Keratinocyte (primary cell): Measurements from ENCODE around the gene SETD2. TPM values are rescaled to one million over a fixed set of nuclear protein-coding genes. Genes with fewer than 3 reads are reported as not detected.

Experiments used
- DNase-seq: peaks from one replicate; pipeline ENCODE4 v3.0.0-alpha.2; 2011; ENCODE audit warnings: low read depth, missing footprints, low spot score
- FAIRE-seq: peaks from 2 replicates; lab custom pipeline; 2011; peaks lifted over from hg19 to GRCh38; lab: Jason Lieb, UNC
- H2AFZ ChIP-seq: 2 replicates; pipeline ENCODE4 v1.6.0; 2012; ENCODE audit warnings: low read length, control low read depth, inconsistent platforms; ENCODE audit not compliant: control insufficient read depth
- H3K27ac ChIP-seq: 2 replicates; pipeline ENCODE4 v1.5.1; 2011; ENCODE audit warnings: low read length; ENCODE audit not compliant: control insufficient read depth, insufficient read depth
- H3K27me3 ChIP-seq: 3 replicates; pipeline ENCODE4 v1.6.0; 2011; ENCODE audit warnings: low read length; ENCODE audit not compliant: control insufficient read depth, insufficient read depth; ENCODE audit errors: extremely low read depth
- H3K36me3 ChIP-seq, 2 experiments: 2 replicates in 1 of 2; 3 replicates in 1 of 2; pipeline ENCODE4 v1.5.1; 2011; ENCODE audit warnings: low read length in 2 of 2, mild to moderate bottlenecking in 1 of 2; ENCODE audit not compliant: control insufficient read depth in 2 of 2, insufficient read depth in 2 of 2; ENCODE audit errors: extremely low read depth in 1 of 2
- H3K4me1 ChIP-seq: 3 replicates; pipeline ENCODE4 v1.5.1; 2011; ENCODE audit warnings: low read length; ENCODE audit not compliant: control insufficient read depth, insufficient read depth; ENCODE audit errors: extremely low read depth
- H3K4me2 ChIP-seq: 3 replicates; pipeline ENCODE4 v1.6.0; 2011; ENCODE audit warnings: low read depth, low read length; ENCODE audit not compliant: control insufficient read depth, insufficient read depth; ENCODE audit errors: extremely low read depth
- H3K4me3 ChIP-seq, 3 experiments: fragments of 200-600 bp in 1 of 3; sonication (generic) in 1 of 3; 2 replicates in 2 of 3; 3 replicates in 1 of 3; pipeline ENCODE4 v1.5.1; 2011 to 2016; ENCODE audit warnings: low read length in 3 of 3, mild to moderate bottlenecking in 3 of 3, control low read depth in 2 of 3, inconsistent platforms in 1 of 3, low read depth in 1 of 3, mixed read lengths in 1 of 3, mixed run types in 1 of 3, moderate library complexity in 1 of 3; ENCODE audit not compliant: control insufficient read depth in 2 of 3, insufficient read depth in 2 of 3; ENCODE audit errors: extremely low read depth in 1 of 3
- H3K79me2 ChIP-seq: 2 replicates; pipeline ENCODE4 v1.6.0; 2012; ENCODE audit warnings: low read length; ENCODE audit not compliant: control insufficient read depth, insufficient read depth
- H3K9ac ChIP-seq: 3 replicates; pipeline ENCODE4 v1.6.0; 2011; ENCODE audit warnings: low read length; ENCODE audit not compliant: control insufficient read depth, insufficient read depth; ENCODE audit errors: extremely low read depth
- H3K9me1 ChIP-seq: 3 replicates; pipeline ENCODE4 v1.6.0; 2011; ENCODE audit warnings: low read length; ENCODE audit not compliant: control insufficient read depth, insufficient read depth; ENCODE audit errors: extremely low read depth
- H3K9me3 ChIP-seq: 2 replicates; pipeline ENCODE4 v1.5.1; 2012; ENCODE audit warnings: low read depth, low read length; ENCODE audit not compliant: control insufficient read depth
- H4K20me1 ChIP-seq: 3 replicates; pipeline ENCODE4 v1.6.0; 2011; ENCODE audit warnings: low read length; ENCODE audit not compliant: control insufficient read depth, insufficient read depth; ENCODE audit errors: extremely low read depth
- EZH2 ChIP-seq: IDR thresholded peaks from one replicate; pipeline ENCODE4 v1.6.1; 2012; ENCODE audit warnings: inconsistent platforms, mild to moderate bottlenecking, low read length, moderate library complexity
- dilution Hi-C: fragments of 300-500 bp; cut with MboI; formaldehyde crosslinking; loops from one replicate; pipeline ENCODE4 v1.7.0; 2020; ENCODE audit warnings: low sequenced_read_pairs; ENCODE audit not compliant: extremely low pct_ligation_motif_present
- polyA plus RNA-seq, 5 experiments: library from polyadenylated mRNA; depleted of rRNA in 3 of 5; stranded (reverse) in 3 of 5; stranded (forward) in 1 of 5; unstranded in 1 of 5; fragments of >200 nt; gene quantifications; 1 replicate in 1 of 5; 2 replicates in 3 of 5; 3 replicates in 1 of 5; pipeline versions ENCODE4 v1.2.1 to v1.2.3, GENCODE V29; 2011 to 2012; ENCODE audit warnings: missing spikeins in 2 of 5, low read depth in 1 of 5, low replicate concordance in 1 of 5
- TF ChIP-seq, protein P1 (sequence below), 3 experiments: IDR thresholded peaks in 1 of 3; conservative IDR thresholded peaks in 1 of 3; optimal IDR thresholded peaks in 1 of 3; 2 replicates in 2 of 3; 3 replicates in 1 of 3; pipeline versions ENCODE3 to v1.5.1; 2011; ENCODE audit warnings: low read length in 3 of 3, mild to moderate bottlenecking in 3 of 3, moderate library complexity in 2 of 3, control low read depth in 1 of 3, inconsistent platforms in 1 of 3; ENCODE audit not compliant: insufficient read depth in 2 of 3; ENCODE audit errors: extremely low read depth in 1 of 3

The SETD2 gene
- polyA plus RNA-seq, 1 donor (not counting 4 experiments of a cell fraction or from before 2014, with no cell fraction given) = 23.3 TPM

DNA sequence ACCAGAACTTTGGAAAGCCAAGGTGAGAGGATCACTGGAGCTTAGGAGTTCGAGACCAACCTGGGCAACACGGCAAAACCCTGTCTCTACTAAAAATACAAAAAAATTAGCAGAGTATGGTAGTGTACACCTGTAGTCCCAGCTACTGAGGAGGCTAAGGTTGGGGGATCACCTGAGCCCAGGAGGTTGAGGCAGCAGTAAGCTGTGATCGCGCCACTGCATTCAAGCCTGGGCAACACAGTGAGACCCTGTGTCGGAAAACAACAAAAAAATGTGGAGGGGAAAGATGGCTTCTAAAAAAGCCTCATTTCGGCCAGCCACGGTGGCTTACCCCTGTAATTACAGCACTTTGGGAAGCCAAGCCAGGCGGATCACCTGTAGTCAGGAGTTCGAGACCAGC, 54.5 kb downstream of the SETD2 start:
- no peaks in the 10 kb centered on the region for H3K9me3 ChIP-seq
- H4K20me1 ChIP-seq = no peaks in the 10 kb centered on the region
- no peak overlapping the region for H3K4me3 ChIP-seq
- no peaks in the 10 kb centered on the region for H3K27me3 ChIP-seq
- H2AFZ ChIP-seq = no peak overlapping the region
- no peaks in the 10 kb centered on the region for H3K9me1 ChIP-seq
- no peak overlapping the region for H3K27ac ChIP-seq
- peaks cover 7 to 11% of the 10 kb centered on the region in 2 experiments for H3K36me3 ChIP-seq
- FAIRE-seq (no peak), DNase-seq (no peak)
- no peak for TF ChIP-seq EZH2
- TF ChIP-seq, protein P1, sequence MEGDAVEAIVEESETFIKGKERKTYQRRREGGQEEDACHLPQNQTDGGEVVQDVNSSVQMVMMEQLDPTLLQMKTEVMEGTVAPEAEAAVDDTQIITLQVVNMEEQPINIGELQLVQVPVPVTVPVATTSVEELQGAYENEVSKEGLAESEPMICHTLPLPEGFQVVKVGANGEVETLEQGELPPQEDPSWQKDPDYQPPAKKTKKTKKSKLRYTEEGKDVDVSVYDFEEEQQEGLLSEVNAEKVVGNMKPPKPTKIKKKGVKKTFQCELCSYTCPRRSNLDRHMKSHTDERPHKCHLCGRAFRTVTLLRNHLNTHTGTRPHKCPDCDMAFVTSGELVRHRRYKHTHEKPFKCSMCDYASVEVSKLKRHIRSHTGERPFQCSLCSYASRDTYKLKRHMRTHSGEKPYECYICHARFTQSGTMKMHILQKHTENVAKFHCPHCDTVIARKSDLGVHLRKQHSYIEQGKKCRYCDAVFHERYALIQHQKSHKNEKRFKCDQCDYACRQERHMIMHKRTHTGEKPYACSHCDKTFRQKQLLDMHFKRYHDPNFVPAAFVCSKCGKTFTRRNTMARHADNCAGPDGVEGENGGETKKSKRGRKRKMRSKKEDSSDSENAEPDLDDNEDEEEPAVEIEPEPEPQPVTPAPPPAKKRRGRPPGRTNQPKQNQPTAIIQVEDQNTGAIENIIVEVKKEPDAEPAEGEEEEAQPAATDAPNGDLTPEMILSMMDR (optimal IDR thresholded peaks at IDR 0.05 in 1 of 3, IDR thresholded peaks at IDR 0.05 in 1 of 3, conservative IDR thresholded peaks at IDR 0.05 in 1 of 3; ENCODE audit: extremely low read depth in 1 of 3, insufficient read depth in 2 of 3, low read length in 3 of 3) = no peak
- H3K9ac ChIP-seq = no peak overlapping the region
- dilution Hi-C loops = no loop called here
- H3K4me2 ChIP-seq = no peak overlapping the region
- H3K4me1 ChIP-seq = peaks cover 13% of the 10 kb centered on the region
- peaks cover 31% of the 10 kb centered on the region for H3K79me2 ChIP-seq

DNA sequence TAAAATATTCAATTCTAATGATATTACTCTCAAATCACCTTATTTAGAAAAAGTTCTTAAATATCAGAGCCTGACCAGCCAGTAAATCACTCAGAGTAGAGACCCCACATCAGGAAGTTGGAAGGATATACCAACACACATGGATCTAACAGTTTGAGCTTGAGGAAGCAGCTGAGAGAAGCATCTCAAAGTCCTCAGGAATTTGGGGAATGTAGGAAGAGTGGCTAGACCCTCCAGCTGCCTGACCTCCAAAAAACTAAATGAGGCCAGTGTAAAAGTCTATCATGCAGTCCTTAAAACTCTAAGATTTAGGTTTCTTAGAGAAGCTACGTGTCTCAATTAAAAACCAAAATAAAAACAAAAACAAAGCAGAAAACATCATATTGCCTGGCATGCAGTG, 55.4 kb downstream of the SETD2 start:
- Histone ChIP-seq H3K27me3 (no peaks in the 10 kb centered on the region), H4K20me1 (no peaks in the 10 kb centered on the region), H3K9me3 (no peaks in the 10 kb centered on the region), H3K4me1 (peaks cover 7% of the 10 kb centered on the region), H3K4me3 (no peak overlapping the region), H2AFZ (no peak overlapping the region), H3K9ac (no peak overlapping the region), H3K79me2 (peaks cover 31% of the 10 kb centered on the region), H3K4me2 (no peak overlapping the region), H3K27ac (no peak overlapping the region), H3K36me3 (peaks cover 7 to 12% of the 10 kb centered on the region in 2 experiments), H3K9me1 (no peaks in the 10 kb centered on the region)
- TF ChIP-seq, protein P1 (optimal IDR thresholded peaks at IDR 0.05 in 1 of 3, IDR thresholded peaks at IDR 0.05 in 1 of 3, conservative IDR thresholded peaks at IDR 0.05 in 1 of 3; ENCODE audit: extremely low read depth in 1 of 3, insufficient read depth in 2 of 3, low read length in 3 of 3) = no peak
- TF ChIP-seq EZH2 = no peak
- FAIRE-seq (no peak), DNase-seq (no peak)
- dilution Hi-C loops = no loop called here
